ENCODE results near the gene NRF1. TPM values are rescaled to one million over a fixed set of nuclear protein-coding genes. Genes with fewer than 3 reads are reported as not detected.

Gene NRF1
- polyA plus RNA-seq, 2 of the 4 experiments (the other 2 are of a cell fraction) = 11.2 to 18.5 TPM

- no peak for TF ChIP-seq USF2 (IDR thresholded peaks at IDR 0.05)
These were observed 152.9 kb downstream of the NRF1 start (continued) for GRCh38 chr7:129764247-129765084.

- Histone ChIP-seq H3K4me1 (no peaks in the 10 kb centered on the region), H3K9me3 (no peaks in the 10 kb centered on the region), H3K27ac (no peak overlapping the region), H3K4me3 (no peak overlapping the region), H3K4me2 (no peak overlapping the region)
- DNase-seq (ENCODE audit: low read depth in 1 of 2, low spot score in 1 of 2) = no peak
- TF ChIP-seq CEBPB (IDR thresholded peaks at IDR 0.05) = no peak
- TF ChIP-seq ELK1 (IDR thresholded peaks at IDR 0.05; ENCODE audit: low read depth, low read length) = no peak
- no peak for TF ChIP-seq ZSCAN20 (CRISPR knock-in tag; IDR thresholded peaks at IDR 0.05)
- no peak for TF ChIP-seq RARB (CRISPR knock-in tag; IDR thresholded peaks at IDR 0.05)
- TF ChIP-seq CBX8 (IDR thresholded peaks at IDR 0.05) = no peak
- TF ChIP-seq RAD21 (conservative IDR thresholded peaks at IDR 0.05 in 1 of 2, IDR thresholded peaks at IDR 0.05 in 1 of 2) = no peak
- TF ChIP-seq USF2 (IDR thresholded peaks at IDR 0.05) = no peak
- TF ChIP-seq RFX5 (IDR thresholded peaks at IDR 0.05) = no peak
- TF ChIP-seq JUNB (IDR thresholded peaks at IDR 0.05) = no peak
- no peak for TF ChIP-seq TP53 (CRISPR knock-in tag; IDR thresholded peaks at IDR 0.05)
- TF ChIP-seq CTCF (IDR thresholded peaks at IDR 0.05) = no peak
- TF ChIP-seq GATA3 (IDR thresholded peaks at IDR 0.05; ENCODE audit: borderline replicate concordance) = no peak
- TF ChIP-seq HOXB5 (CRISPR knock-in tag; IDR thresholded peaks at IDR 0.05) = no peak
- TF ChIP-seq CHD4 (IDR thresholded peaks at IDR 0.05; ENCODE audit: borderline replicate concordance) = no peak
- TF ChIP-seq ZC3H11A (IDR thresholded peaks at IDR 0.05) = no peak
- no peak for FAIRE-seq
- 84% methylated on average over 3 of the region's 3 CpGs for WGBS (ENCODE audit: missing lambda C conversion rate)
- no peak for ATAC-seq
- POLR2A ChIA-PET = no interaction called here
- CTCF ChIA-PET = interaction anchor here (1.1 to 2.5 kb wide), 3 partner anchors 15 to 392 kb away, joined by 3 to 11 read pairs (median 3); no protein-coding TSS in a partner anchor
These were observed 153.8 kb downstream of the NRF1 start for GRCh38 chr7:129765352-129765751.

- Histone ChIP-seq H3K27ac (no peak overlapping the region), H3K4me3 (no peak overlapping the region), H3K9me3 (no peaks in the 10 kb centered on the region), H3K4me1 (no peaks in the 10 kb centered on the region), H3K4me2 (no peak overlapping the region)
- FAIRE-seq (no peak), DNase-seq (ENCODE audit: low read depth in 1 of 2, low spot score in 1 of 2) (no peak), ATAC-seq (no peak)
- TF ChIP-seq USF2 (IDR thresholded peaks at IDR 0.05) = no peak
- TF ChIP-seq PHF8 (IDR thresholded peaks at IDR 0.05; ENCODE audit: borderline replicate concordance, low read depth) = no peak
- no peak for TF ChIP-seq CEBPB (IDR thresholded peaks at IDR 0.05)
- no peak for TF ChIP-seq HOXB5 (CRISPR knock-in tag; IDR thresholded peaks at IDR 0.05)
- TF ChIP-seq NPAS2 (CRISPR knock-in tag; IDR thresholded peaks at IDR 0.05; ENCODE audit: borderline replicate concordance) = no peak
- TF ChIP-seq ESRRA (IDR thresholded peaks at IDR 0.05; ENCODE audit: borderline replicate concordance, low read length) = no peak
- TF ChIP-seq HES2 (IDR thresholded peaks at IDR 0.05) = no peak
- no peak for TF ChIP-seq HEYL (CRISPR knock-in tag; IDR thresholded peaks at IDR 0.05)
- no peak for TF ChIP-seq E2F6 (IDR thresholded peaks at IDR 0.05; ENCODE audit: borderline replicate concordance, low read depth)
- no peak for TF ChIP-seq JUN (IDR thresholded peaks at IDR 0.05)
- ChIA-PET CTCF (interaction anchor here (1.1 kb wide), 1 partner anchor 9 kb away, joined by 3 read pairs; no protein-coding TSS in a partner anchor), POLR2A (no interaction called here)
- 91% methylated on average over 12 of the region's 12 CpGs for WGBS (ENCODE audit: missing lambda C conversion rate)
These were observed 155.8 kb downstream of the NRF1 start for GRCh38 chr7:129767120-129768015.

All from A549 (cell line).